ENCODE measurements around the gene SENP3. TPM values are rescaled to one million over a fixed set of nuclear protein-coding genes. Genes with fewer than 3 reads are reported as not detected.

Gene SENP3
- total RNA-seq, 1 experiment from 2014 or later, result 59.5 TPM

DNA sequence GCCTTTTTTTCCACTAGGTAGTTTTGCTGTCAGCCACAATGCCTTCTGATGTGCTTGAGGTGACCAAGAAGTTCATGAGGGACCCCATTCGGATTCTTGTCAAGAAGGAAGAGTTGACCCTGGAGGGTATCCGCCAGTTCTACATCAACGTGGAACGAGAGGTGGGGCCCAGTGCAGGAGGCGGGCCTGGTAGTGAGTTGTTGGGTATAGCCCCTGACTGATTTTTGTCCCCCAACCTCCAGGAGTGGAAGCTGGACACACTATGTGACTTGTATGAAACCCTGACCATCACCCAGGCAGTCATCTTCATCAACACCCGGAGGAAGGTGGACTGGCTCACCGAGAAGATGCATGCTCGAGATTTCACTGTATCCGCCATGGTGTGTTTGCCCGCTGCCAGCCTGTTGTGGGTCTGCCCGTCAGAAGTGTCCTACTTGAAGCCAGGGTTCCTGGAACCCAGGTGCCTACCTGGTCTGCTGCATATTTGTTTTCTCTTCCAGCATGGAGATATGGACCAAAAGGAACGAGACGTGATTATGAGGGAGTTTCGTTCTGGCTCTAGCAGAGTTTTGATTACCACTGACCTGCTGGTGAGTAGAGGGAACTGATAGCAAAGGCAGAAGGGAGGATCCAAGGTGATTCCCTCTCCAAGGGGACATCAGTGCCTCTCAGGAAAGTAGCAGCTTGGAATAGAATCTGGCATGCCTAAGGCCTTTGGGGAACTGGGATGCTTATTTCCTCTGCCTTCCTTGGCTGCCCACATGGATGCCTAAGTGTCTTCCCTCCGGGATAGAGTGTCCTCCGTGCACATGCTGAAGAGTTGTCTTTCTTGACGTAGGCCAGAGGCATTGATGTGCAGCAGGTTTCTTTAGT is 15.8 kb downstream of the SENP3 start:
- DNase-seq (ENCODE audit: low spot score), result no peak

DNA sequence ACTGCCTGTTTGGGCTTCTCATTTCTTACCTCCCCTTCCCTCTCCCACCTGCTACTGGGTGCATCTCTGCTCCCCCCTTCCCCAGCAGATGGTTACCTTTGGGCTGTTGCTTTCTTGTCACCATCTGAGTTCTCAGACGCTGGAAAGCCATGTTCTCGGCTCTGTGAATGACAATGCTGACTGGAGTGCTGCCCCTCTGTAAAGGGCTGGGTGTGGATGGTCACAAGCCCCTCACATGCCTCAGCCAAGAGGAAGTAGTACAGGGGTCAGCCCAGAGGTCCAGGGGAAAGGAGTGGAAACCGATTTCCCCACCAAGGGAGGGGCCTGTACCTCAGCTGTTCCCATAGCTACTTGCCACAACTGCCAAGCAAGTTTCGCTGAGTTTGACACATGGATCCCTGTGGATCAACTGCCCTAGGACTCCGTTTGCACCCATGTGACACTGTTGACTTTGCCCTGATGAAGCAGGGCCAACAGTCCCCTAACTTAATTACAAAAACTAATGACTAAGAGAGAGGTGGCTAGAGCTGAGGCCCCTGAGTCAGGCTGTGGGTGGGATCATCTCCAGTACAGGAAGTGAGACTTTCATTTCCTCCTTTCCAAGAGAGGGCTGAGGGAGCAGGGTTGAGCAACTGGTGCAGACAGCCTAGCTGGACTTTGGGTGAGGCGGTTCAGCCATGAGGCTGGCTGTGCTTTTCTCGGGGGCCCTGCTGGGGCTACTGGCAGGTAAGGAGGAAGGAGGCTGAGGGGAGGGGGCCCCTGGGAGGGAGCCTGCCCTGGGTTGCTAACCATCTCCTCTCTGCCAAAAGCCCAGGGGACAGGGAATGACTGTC is 17.5 kb downstream of the SENP3 start, which contains the start of gene CD68:
CD68 (plus strand) TSS at position 638 of the 833 bp plus-strand sequence; CDS start at position 678, 40 bp downstream.
- peak; percentile 84 for DNase-seq (ENCODE audit: low spot score)

DNA sequence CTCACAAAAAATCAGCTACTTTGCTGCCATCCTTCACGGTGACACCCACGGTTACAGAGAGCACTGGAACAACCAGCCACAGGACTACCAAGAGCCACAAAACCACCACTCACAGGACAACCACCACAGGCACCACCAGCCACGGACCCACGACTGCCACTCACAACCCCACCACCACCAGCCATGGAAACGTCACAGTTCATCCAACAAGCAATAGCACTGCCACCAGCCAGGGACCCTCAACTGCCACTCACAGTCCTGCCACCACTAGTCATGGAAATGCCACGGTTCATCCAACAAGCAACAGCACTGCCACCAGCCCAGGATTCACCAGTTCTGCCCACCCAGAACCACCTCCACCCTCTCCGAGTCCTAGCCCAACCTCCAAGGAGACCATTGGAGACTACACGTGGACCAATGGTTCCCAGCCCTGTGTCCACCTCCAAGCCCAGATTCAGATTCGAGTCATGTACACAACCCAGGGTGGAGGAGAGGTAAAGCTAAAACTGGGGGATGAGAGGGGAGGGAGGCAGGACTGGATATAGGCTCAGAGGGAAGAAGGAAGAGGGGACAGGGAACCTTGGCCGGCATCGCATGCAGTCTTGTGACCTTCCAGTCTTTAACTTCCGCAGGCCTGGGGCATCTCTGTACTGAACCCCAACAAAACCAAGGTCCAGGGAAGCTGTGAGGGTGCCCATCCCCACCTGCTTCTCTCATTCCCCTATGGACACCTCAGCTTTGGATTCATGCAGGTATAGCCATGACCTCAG is 18.3 kb downstream of the SENP3 start:
- no peak for DNase-seq (ENCODE audit: low spot score)

DNA sequence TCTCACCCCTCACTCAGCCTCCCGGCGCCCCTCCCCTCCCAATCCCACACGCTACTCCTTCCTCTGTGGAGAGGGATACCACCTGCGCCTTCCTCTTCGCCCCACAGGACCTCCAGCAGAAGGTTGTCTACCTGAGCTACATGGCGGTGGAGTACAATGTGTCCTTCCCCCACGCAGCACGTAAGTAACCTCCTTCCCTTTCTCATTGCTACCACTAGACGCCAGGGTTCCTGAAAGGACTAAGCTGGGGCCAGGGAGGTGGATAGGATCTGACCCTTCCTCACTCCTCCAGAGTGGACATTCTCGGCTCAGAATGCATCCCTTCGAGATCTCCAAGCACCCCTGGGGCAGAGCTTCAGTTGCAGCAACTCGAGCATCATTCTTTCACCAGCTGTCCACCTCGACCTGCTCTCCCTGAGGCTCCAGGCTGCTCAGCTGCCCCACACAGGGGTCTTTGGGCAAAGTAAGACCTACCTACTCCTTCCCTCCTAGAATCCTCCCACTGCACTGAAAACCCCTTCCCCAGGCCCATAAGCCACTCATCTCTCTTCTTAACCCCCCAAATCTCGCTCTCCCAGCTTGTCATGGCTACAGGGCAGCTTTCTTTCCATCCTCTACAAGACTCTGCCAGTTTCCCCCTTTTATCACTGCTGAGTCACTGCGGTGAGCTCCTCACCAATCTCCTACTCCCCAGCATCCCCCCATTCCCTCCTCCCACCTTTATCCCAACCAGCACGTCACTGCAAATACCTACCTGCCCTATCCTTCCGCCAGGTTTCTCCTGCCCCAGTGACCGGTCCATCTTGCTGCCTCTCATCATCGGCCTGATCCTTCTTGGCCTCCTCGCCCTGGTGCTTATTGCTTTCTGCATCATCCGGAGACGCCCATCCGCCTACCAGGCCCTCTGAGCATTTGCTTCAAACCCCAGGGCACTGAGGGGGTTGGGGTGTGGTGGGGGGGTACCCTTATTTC is 19.2 kb downstream of the SENP3 start:
- no peak for DNase-seq (ENCODE audit: low spot score)

DNA sequence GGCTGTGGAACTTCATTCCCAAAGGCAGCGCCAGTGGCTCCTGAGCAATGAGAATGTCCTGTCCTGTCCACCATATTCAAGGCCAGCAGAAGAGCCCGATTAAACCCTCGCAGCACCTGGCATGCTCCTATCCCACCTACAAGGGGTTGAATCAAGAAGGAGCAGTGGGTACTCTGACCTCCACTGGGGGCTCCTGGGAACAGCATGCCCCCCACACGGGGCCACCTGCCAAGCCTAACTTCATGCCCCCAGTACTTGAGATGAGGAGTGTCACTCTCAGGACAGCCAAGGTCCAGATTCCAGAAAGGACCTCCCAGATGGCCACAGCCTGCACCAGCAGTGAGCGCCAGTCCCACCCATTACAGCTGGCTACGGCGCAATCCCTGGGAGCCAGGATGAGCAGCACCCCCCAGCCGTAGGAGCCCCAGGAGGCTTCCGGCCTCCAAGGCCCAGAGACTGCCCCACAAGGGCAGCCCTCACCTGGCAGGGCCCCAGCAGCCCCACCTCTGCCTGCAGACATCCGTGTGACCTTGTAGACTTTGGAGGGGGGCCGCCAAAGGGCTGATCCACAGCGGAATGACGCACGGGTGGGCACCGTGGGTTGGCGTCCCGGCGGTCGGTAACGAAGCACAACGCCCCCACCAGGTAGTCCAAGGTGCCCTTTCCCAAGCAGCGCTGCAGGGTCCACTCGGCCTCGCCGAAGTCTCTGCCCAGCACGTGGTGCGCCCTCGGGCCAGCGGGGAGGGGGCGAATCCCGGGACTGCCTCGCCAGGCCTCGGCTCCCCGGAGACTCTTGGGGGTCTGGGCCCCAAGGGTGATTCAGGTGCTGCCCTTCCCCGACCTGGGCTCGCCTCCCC is 20.9 kb downstream of the SENP3 start:
- no peak for DNase-seq (ENCODE audit: low spot score)

DNA sequence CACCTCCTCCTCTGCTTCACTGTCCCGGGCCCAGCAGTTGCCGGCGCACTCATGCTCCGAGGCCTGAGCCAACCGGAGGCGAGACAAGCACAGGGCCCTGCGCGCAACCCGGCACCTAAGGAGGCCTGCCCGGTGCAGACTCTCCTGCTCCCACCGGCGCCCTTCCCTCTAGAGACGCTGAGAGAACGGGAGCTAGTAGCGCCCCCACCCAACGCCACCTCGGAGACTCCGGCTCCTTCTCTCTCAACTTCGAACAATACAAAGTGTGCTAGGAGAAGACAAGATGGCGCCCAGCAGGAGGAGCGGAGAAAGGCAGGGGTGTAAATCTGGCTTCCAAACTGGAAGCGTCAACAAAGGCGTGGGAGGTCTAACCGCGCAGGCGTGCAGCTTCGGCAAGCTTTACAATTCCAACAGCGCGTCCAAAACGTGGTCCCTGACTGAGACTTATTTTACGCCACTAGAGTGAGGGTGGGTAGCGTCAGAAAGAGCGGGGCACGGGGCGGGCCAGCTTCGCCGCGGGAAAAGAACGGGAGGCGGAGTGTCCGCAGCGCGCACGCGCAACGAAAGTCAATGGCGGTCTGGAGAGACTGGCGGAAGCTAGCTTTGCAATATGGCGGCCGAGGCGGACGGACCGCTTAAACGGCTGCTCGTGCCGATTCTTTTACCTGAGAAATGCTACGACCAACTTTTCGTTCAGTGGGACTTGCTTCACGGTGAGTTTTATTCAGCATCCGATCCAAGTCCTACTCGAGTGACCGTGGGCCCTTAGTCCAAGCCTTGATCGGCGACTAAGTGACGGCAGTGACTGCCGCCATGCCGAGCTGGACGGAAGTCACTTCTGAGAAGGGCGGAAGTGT is 21.8 kb downstream of the SENP3 start, which contains the start of gene MPDU1:
MPDU1 (plus strand) TSS at position 600 of the 857 bp plus-strand sequence; CDS start at position 611, 11 bp downstream.
- DNase-seq (ENCODE audit: low spot score), result peak; percentile 91

DNA sequence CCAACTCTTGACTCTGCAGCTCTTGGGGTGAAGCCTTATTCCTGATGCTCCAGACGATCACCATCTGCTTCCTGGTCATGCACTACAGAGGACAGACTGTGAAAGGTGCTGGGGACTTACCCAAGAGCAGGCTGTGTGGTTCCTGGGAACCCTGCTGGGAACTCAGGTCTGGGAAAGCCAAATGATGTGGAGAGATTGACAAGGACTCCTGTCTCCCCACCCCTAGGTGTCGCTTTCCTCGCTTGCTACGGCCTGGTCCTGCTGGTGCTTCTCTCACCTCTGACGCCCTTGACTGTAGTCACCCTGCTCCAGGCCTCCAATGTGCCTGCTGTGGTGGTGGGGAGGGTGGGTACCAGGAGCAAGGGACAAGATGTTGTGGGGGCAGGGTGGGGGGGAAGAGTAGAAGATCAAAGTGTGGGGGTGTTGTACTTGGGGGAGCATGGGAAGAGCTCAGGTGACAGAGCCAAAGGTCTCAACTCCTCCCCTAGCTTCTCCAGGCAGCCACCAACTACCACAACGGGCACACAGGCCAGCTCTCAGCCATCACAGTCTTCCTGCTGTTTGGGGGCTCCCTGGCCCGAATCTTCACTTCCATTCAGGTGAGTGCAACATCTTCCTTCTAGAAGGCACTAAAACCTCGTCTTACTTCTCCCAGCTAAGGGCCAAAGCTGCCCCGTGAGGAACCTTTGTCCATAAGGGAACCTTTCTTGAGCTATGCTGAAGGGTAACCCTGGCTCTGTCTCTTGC is 25.1 kb downstream of the SENP3 start:
- DNase-seq (ENCODE audit: low spot score), result no peak

DNA sequence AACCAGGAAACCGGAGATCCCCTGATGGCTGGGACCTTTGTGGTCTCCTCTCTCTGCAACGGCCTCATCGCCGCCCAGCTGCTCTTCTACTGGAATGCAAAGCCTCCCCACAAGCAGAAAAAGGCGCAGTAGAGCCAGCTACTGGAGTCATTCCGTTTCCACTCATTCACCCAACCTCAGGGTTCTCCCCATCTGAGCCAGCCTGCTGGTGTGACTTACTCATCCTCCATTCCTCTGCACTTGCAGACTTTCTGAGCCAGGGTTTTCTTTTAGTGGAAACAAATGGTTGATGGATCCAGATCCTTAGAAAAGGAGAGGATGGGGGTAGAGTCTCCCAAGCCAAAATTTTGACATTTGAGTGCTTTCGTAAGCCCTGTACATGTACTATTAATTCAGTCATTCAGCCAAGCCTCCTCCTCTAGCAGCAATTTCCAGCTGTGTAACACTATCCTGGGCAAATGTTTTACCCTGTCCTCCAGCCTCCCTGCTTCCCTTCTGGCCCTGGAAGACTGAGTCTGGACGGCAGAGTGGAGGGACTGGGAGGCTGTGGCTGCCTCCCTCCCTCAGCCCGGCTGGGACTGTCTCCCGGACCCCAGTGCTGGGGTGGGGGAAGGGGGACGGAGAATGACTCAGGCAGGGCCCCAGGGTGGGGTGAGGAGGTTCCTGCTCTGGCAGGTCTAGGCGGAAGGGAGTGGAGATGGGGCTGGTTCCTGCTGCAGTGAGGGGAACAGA is 25.9 kb downstream of the SENP3 start:
- DNase-seq (ENCODE audit: low spot score), result no peak

DNA sequence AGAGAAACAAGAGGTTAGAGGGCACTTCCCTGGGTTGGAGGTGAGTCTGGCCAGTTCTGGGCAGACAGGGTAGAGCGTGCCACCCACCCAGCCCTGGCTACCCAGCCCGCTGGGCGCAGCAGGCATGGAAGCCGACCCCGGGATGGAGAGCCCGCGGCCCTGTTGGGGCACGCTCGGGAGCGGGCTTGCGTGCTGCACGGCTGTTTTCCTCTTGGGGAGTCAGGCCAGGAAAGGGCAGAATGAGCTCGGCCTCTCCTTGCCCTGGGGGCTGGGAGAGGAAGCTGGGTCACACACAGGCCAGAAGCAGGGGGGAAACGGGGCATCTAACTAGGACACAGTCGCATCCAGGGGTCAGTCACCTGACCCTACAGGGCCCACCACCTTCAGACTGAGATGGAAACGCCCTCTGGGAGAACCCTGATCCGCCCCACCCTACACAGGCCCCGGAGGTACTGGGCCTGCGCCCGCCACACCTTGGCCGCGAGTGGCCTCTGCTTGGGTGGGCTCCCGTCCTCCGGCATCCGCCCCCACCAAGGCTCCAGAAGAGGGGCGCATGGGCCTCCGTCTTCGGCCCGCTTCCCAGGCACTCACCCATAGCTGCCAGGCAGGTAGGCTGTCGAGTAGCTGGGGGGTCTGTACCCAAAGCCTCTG is 27.0 kb downstream of the SENP3 start:
- no peak for DNase-seq (ENCODE audit: low spot score)

DNA sequence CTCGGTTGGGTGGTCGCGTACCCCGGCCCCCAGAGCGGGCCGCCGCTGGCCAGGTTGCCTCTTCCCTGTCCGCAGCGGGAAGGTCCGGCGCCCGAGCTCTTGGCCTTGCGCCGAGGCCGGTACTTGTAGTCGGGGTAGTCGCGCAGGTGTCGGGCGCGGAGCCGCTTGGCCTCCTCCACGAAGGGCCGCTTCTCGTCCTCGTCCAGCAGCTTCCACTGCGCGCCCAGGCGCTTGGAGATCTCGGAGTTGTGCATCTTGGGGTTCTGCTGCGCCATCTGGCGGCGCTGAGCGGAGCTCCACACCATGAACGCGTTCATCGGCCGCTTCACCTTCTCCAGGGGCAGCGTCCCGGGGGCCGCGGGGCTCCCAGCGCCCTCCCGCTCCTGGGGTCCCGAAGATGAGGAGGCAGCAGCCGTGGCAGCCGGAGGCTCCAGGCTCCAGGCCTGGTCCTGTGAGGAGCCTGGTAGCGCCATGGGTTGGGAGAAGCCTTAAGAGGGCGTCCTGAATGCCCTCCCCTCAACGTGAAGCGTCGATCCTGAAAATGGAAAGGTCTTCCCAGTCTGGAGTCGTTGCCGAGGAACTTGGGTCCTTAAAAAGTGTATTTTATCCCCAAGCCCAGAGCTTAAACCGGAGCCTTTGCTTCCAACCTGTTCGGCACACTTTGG is 27.6 kb downstream of the SENP3 start:
- DNase-seq (ENCODE audit: low spot score), result no peak

DNA sequence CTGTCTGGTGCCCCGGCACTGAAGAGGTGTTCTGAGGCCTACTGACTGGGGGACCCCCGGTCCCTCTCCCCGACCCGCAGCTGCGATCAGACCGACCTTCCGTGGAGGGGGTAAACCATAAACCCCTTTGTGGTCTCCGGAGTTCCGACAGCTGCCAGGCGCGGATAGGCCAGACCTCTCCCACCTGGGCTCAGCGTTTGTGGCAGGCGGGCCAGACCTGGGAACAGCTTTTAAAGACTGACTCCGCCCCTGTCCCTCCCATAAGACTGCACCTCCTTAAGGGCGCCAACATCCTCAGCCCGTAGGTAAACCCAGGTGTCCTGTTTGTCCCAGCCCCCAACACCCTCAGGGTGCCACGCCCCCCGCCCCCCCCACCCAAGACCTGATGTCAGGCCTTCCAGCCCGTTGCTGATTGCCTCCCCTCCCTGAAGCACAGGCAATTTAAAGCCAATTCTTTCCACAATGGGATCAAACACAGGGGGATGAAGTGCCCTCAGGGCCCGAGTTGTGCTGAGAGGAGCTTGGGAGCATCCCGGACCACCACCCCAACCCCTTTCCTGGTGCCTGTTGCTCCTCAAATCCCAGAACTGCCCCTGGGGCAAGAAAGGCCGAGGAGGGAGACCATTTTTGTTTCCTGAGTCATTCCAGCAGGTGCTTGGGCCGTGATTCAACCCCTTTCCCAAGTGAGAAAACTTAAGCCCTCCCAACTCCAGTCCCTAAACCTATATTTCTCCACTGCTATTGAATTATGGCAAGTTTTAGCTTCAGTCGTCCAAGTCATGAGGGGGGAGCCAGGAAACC is 28.4 kb downstream of the SENP3 start, which contains the start of gene SOX15:
SOX15 (minus strand) TSS at position 204 of the 801 bp plus-strand sequence. CDS start 418 bp downstream, outside the sequence.
- DNase-seq (ENCODE audit: low spot score), result no peak

DNA sequence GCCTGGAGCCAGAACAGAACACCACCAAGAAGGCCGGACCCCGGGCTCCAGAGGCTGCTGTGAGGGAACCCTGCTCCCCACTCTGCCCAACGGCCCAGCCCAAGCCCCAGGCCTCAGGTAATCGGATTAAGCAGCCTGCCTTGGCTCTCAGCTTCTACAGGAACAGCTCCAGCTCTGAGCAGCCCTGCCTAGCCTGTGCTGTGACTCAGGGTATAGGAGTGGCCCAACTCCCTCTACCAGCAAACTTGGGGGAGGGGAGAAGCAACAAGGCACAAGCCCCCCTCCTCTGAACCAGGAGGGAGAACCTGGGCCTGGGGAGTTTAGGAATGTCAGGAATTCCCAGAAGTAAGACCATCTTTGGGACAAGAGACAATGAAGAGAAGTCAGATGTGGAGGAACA is 29.0 kb downstream of the SENP3 start:
- no peak for DNase-seq (ENCODE audit: low spot score)

DNA sequence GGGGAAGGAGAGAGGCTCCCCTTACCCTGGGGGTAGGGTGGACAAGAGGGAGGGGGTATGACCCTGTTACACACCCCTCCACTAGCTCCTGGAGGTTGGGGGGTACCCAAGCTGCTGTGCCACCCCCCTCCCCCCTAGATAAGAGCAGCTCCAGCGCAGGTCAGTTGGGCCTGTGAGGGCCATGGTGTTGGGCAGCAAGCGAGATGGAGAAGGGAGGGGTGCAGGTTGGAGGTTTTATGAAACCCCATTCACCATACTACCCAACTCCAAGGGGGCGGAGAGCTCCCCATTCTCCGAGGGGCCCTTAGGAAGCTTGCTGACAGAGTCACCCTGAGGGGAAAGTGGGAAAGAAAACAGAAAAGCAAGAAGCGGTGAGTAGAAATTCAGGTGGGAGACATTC is 29.9 kb downstream of the SENP3 start:
- no peak for DNase-seq (ENCODE audit: low spot score)

DNA sequence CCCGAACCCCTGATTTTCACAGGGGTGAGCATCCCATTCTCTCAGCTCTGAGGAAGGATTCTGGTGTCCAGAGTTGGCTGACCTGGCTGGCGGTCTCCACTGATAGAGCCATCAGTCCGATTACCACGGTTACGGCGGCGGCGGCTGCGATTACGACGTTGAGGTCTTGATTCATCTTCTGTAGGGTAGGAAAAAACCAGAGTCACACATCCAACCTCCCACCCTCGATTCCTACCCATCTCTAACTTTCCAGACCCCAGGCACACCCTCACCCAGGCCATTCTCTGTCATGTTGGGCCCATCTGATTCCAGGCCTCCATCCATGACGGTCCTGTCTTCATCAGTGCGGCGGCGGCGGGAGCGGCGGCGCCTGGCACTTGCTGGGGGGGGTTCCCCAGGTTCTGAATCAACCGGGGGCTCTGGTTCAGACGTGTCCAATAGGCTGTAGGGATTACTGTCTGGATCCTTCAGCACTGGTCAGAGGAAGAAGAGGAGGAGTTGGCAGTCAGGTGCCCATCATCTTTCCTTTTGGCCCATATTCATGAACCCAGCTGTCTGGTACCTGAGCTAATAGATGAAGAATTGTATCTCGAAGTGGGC is 30.8 kb downstream of the SENP3 start:
- no peak for DNase-seq (ENCODE audit: low spot score)

DNA sequence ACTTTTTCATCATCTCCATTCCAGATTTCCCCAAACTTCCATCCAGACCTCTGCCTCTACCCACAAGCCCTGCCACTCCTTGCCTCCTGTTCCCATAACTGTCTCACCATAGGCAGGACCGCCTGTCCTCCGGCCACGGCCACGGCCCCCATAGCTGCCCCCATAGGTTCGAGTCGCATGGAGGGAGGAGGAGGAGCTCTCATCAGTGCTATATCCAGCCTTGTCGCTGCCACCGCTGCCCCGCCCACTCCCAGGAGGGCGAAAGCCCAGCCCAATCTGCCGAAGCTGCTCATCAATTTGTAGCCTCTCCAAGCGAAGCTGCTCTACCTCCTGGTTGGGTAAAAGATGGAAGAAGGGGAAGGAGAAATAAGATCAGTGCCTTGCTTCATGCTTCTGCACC is 31.6 kb downstream of the SENP3 start:
- no peak for DNase-seq (ENCODE audit: low spot score)

All from H4 (cell line).